ENCODE measurements around the gene NQO2.

NQO2 gene

GRCh38 chr6:2962636-2963035, 37.1 kb upstream of the NQO2 start:
- no peak overlapping the region for H3K4me3 ChIP-seq (ENCODE audit: insufficient read length, low read depth)
- no peaks in the 10 kb centered on the region for H3K27me3 ChIP-seq (ENCODE audit: insufficient read depth, insufficient read length)
- no peak for DNase-seq (ENCODE audit: low read depth, low spot score)
- TF ChIP-seq SUZ12 (IDR thresholded peaks at IDR 0.05; ENCODE audit: extremely low read depth, insufficient read depth, insufficient read length) (no peak), ZNF274 (IDR thresholded peaks at IDR 0.05; ENCODE audit: low read depth, low read length) (no peak), YY1 (IDR thresholded peaks at IDR 0.05; ENCODE audit: insufficient read depth, insufficient read length) (no peak)
- no peaks in the 10 kb centered on the region for H3K9me3 ChIP-seq (ENCODE audit: insufficient read depth, low read length)
- peaks cover 15% of the 10 kb centered on the region for H3K4me1 ChIP-seq (ENCODE audit: insufficient read depth, insufficient read length)
- peaks cover 9% of the 10 kb centered on the region for H3K36me3 ChIP-seq (ENCODE audit: insufficient read depth, insufficient read length, low read length)
- no peak overlapping the region for H3K9ac ChIP-seq (ENCODE audit: insufficient read length, low read depth)

- H3K36me3 ChIP-seq (ENCODE audit: insufficient read depth, insufficient read length, low read length) = peaks cover 3% of the 10 kb centered on the region
- no peak overlapping the region for H3K4me3 ChIP-seq (ENCODE audit: insufficient read length, low read depth)
- DNase-seq (ENCODE audit: low read depth, low spot score) = no peak
- H3K9me3 ChIP-seq (ENCODE audit: insufficient read depth, low read length) = no peaks in the 10 kb centered on the region
- no peak overlapping the region for H3K9ac ChIP-seq (ENCODE audit: insufficient read length, low read depth)
- TF ChIP-seq SUZ12 (IDR thresholded peaks at IDR 0.05; ENCODE audit: extremely low read depth, insufficient read depth, insufficient read length) = no peak
- no peak for TF ChIP-seq ZNF274 (IDR thresholded peaks at IDR 0.05; ENCODE audit: low read depth, low read length)
- no peak for TF ChIP-seq YY1 (IDR thresholded peaks at IDR 0.05; ENCODE audit: insufficient read depth, insufficient read length)
- no peaks in the 10 kb centered on the region for H3K27me3 ChIP-seq (ENCODE audit: insufficient read depth, insufficient read length)
- peaks cover 15% of the 10 kb centered on the region for H3K4me1 ChIP-seq (ENCODE audit: insufficient read depth, insufficient read length)
These were observed 35.9 kb upstream of the NQO2 start for GRCh38 chr6:2963756-2964155.

GRCh38 chr6:2964793-2965505, 34.7 kb upstream of the NQO2 start:
- H3K27me3 ChIP-seq (ENCODE audit: insufficient read depth, insufficient read length) = no peaks in the 10 kb centered on the region
- no peak overlapping the region for H3K9ac ChIP-seq (ENCODE audit: insufficient read length, low read depth)
- no peaks in the 10 kb centered on the region for H3K36me3 ChIP-seq (ENCODE audit: insufficient read depth, insufficient read length, low read length)
- no peak for DNase-seq (ENCODE audit: low read depth, low spot score)
- H3K9me3 ChIP-seq (ENCODE audit: insufficient read depth, low read length) = no peaks in the 10 kb centered on the region
- no peak overlapping the region for H3K4me3 ChIP-seq (ENCODE audit: insufficient read length, low read depth)
- TF ChIP-seq ZNF274 (IDR thresholded peaks at IDR 0.05; ENCODE audit: low read depth, low read length) (no peak), YY1 (IDR thresholded peaks at IDR 0.05; ENCODE audit: insufficient read depth, insufficient read length) (no peak), SUZ12 (IDR thresholded peaks at IDR 0.05; ENCODE audit: extremely low read depth, insufficient read depth, insufficient read length) (no peak)
- peaks cover 12% of the 10 kb centered on the region for H3K4me1 ChIP-seq (ENCODE audit: insufficient read depth, insufficient read length)

- TF ChIP-seq SUZ12 (IDR thresholded peaks at IDR 0.05; ENCODE audit: extremely low read depth, insufficient read depth, insufficient read length) (no peak), ZNF274 (IDR thresholded peaks at IDR 0.05; ENCODE audit: low read depth, low read length) (no peak), YY1 (IDR thresholded peaks at IDR 0.05; ENCODE audit: insufficient read depth, insufficient read length) (no peak)
- no peaks in the 10 kb centered on the region for H3K27me3 ChIP-seq (ENCODE audit: insufficient read depth, insufficient read length)
- H3K9ac ChIP-seq (ENCODE audit: insufficient read length, low read depth) = no peak overlapping the region
- no peaks in the 10 kb centered on the region for H3K36me3 ChIP-seq (ENCODE audit: insufficient read depth, insufficient read length, low read length)
- H3K4me1 ChIP-seq (ENCODE audit: insufficient read depth, insufficient read length) = peaks cover 2% of the 10 kb centered on the region
- H3K4me3 ChIP-seq (ENCODE audit: insufficient read length, low read depth) = no peak overlapping the region
- no peak for DNase-seq (ENCODE audit: low read depth, low spot score)
- no peaks in the 10 kb centered on the region for H3K9me3 ChIP-seq (ENCODE audit: insufficient read depth, low read length)
These were observed 33.3 kb upstream of the NQO2 start for GRCh38 chr6:2966347-2966746.

GRCh38 chr6:2967936-2968335, 31.8 kb upstream of the NQO2 start:
- Histone ChIP-seq H3K4me1 (ENCODE audit: insufficient read depth, insufficient read length) (no peaks in the 10 kb centered on the region), H3K36me3 (ENCODE audit: insufficient read depth, insufficient read length, low read length) (no peaks in the 10 kb centered on the region), H3K9ac (ENCODE audit: insufficient read length, low read depth) (no peak overlapping the region), H3K4me3 (ENCODE audit: insufficient read length, low read depth) (no peak overlapping the region), H3K27me3 (ENCODE audit: insufficient read depth, insufficient read length) (no peaks in the 10 kb centered on the region), H3K9me3 (ENCODE audit: insufficient read depth, low read length) (no peaks in the 10 kb centered on the region)
- DNase-seq (ENCODE audit: low read depth, low spot score) = no peak
- TF ChIP-seq YY1 (IDR thresholded peaks at IDR 0.05; ENCODE audit: insufficient read depth, insufficient read length) (no peak), ZNF274 (IDR thresholded peaks at IDR 0.05; ENCODE audit: low read depth, low read length) (no peak), SUZ12 (IDR thresholded peaks at IDR 0.05; ENCODE audit: extremely low read depth, insufficient read depth, insufficient read length) (no peak)

- no peaks in the 10 kb centered on the region for H3K27me3 ChIP-seq (ENCODE audit: insufficient read depth, insufficient read length)
- no peak overlapping the region for H3K4me3 ChIP-seq (ENCODE audit: insufficient read length, low read depth)
- no peak overlapping the region for H3K9ac ChIP-seq (ENCODE audit: insufficient read length, low read depth)
- no peak for DNase-seq (ENCODE audit: low read depth, low spot score)
- TF ChIP-seq ZNF274 (IDR thresholded peaks at IDR 0.05; ENCODE audit: low read depth, low read length) (no peak), SUZ12 (IDR thresholded peaks at IDR 0.05; ENCODE audit: extremely low read depth, insufficient read depth, insufficient read length) (no peak), YY1 (IDR thresholded peaks at IDR 0.05; ENCODE audit: insufficient read depth, insufficient read length) (no peak)
- no peaks in the 10 kb centered on the region for H3K4me1 ChIP-seq (ENCODE audit: insufficient read depth, insufficient read length)
- no peaks in the 10 kb centered on the region for H3K36me3 ChIP-seq (ENCODE audit: insufficient read depth, insufficient read length, low read length)
- H3K9me3 ChIP-seq (ENCODE audit: insufficient read depth, low read length) = no peaks in the 10 kb centered on the region
These were observed 31.0 kb upstream of the NQO2 start for GRCh38 chr6:2968600-2969135.

- no peaks in the 10 kb centered on the region for H3K27me3 ChIP-seq (ENCODE audit: insufficient read depth, insufficient read length)
- TF ChIP-seq SUZ12 (IDR thresholded peaks at IDR 0.05; ENCODE audit: extremely low read depth, insufficient read depth, insufficient read length) (no peak), ZNF274 (IDR thresholded peaks at IDR 0.05; ENCODE audit: low read depth, low read length) (no peak), YY1 (IDR thresholded peaks at IDR 0.05; ENCODE audit: insufficient read depth, insufficient read length) (no peak)
- DNase-seq (ENCODE audit: low read depth, low spot score) = no peak
- H3K4me3 ChIP-seq (ENCODE audit: insufficient read length, low read depth) = no peak overlapping the region
- no peak overlapping the region for H3K9ac ChIP-seq (ENCODE audit: insufficient read length, low read depth)
- no peaks in the 10 kb centered on the region for H3K36me3 ChIP-seq (ENCODE audit: insufficient read depth, insufficient read length, low read length)
- H3K4me1 ChIP-seq (ENCODE audit: insufficient read depth, insufficient read length) = no peaks in the 10 kb centered on the region
- no peaks in the 10 kb centered on the region for H3K9me3 ChIP-seq (ENCODE audit: insufficient read depth, low read length)
These were observed 30.1 kb upstream of the NQO2 start for GRCh38 chr6:2969549-2969948.

All from NT2/D1 (cell line).